K562 (cell line): Measurements from ENCODE around the gene ATP9A. TPM values are rescaled to one million over a fixed set of nuclear protein-coding genes. Genes with fewer than 3 reads are reported as not detected.

Experiments
- ASH1L ChIP-seq: fragments of 450-650 bp; IDR thresholded peaks from 2 replicates; pipeline ENCODE4 v1.6.1; 2018; ENCODE audit warnings: borderline replicate concordance, mild to moderate bottlenecking, low read depth; ENCODE audit not compliant: partially characterized antibody
- CBX2 ChIP-seq: fragments of 200-600 bp; sonication (generic); IDR thresholded peaks from one replicate; pipeline ENCODE4 v1.6.1; 2012; ENCODE audit warnings: mild to moderate bottlenecking, low read length, inconsistent platforms; ENCODE audit not compliant: insufficient read depth, poor library complexity, severe bottlenecking
- EP300 ChIP-seq: IDR thresholded peaks from 2 replicates; pipeline ENCODE4 v1.6.1; 2012; ENCODE audit warnings: low read length, improper control_type of control experiment
- FOXK2 ChIP-seq, 2 experiments: fragments of 450-650 bp; IDR thresholded peaks in 1 of 2; conservative IDR thresholded peaks in 1 of 2; 2 replicates each; pipeline ENCODE4 v1.6.1; 2016; ENCODE audit warnings: low read depth in 2 of 2, mild to moderate bottlenecking in 1 of 2
- HDAC6 ChIP-seq: IDR thresholded peaks from 2 replicates; pipeline ENCODE4 v1.6.1; 2012; ENCODE audit warnings: low read depth, mild to moderate bottlenecking, control low read depth, inconsistent platforms, low read length, moderate library complexity
- HMG20A ChIP-seq: fragments of 450-650 bp; formaldehyde crosslinking; conservative IDR thresholded peaks from 2 replicates; pipeline ENCODE4 v1.4.0; 2020; ENCODE audit warnings: mild to moderate bottlenecking, mixed read lengths
- KLF13 ChIP-seq: fragments of 450-650 bp; IDR thresholded peaks from 2 replicates; pipeline ENCODE4 v1.6.1; 2016; ENCODE audit warnings: missing genetic modification characterization, low read depth, mild to moderate bottlenecking, missing compliant biosample characterization, moderate library complexity, borderline replicate concordance
- L3MBTL2 ChIP-seq: fragments of 450-650 bp; IDR thresholded peaks from 2 replicates; pipeline ENCODE4 v1.6.1; 2016; ENCODE audit warnings: mild to moderate bottlenecking, moderate library complexity
- MAFF ChIP-seq: IDR thresholded peaks from 2 replicates; pipeline ENCODE4 v1.6.1; 2012; ENCODE audit warnings: low read length, improper control_type of control experiment
- PHF21A ChIP-seq: fragments of 450-650 bp; IDR thresholded peaks from 2 replicates; pipeline ENCODE4 v1.6.1; 2017; ENCODE audit warnings: low read depth, borderline replicate concordance
- PHF8 ChIP-seq: fragments of 200-600 bp; sonication (generic); IDR thresholded peaks from 2 replicates; pipeline ENCODE4 v1.6.1; 2012; ENCODE audit warnings: mixed run types, mild to moderate bottlenecking, inconsistent platforms, low read length, moderate library complexity, borderline replicate concordance
- PML ChIP-seq: IDR thresholded peaks from 2 replicates; pipeline ENCODE4 v1.6.1; 2012; ENCODE audit warnings: low read length, inconsistent platforms
- PPARD ChIP-seq: fragments of 250-450 bp; sonication (Bioruptor Pico); IDR thresholded peaks from 2 replicates; pipeline ENCODE4 v1.8.0; 2022; ENCODE audit warnings: inconsistent platforms, mild to moderate bottlenecking, moderate library complexity
- RAD21 ChIP-seq, 2 experiments: fragments of 250-450 bp in 1 of 2; fragments of 450-650 bp in 1 of 2; sonication (Bioruptor Pico) in 1 of 2; formaldehyde crosslinking in 1 of 2; IDR thresholded peaks in 1 of 2; conservative IDR thresholded peaks in 1 of 2; 2 replicates each; pipeline versions ENCODE4 v1.4.0 to v1.8.0; 2020 to 2022; ENCODE audit warnings: mild to moderate bottlenecking in 2 of 2, moderate library complexity in 1 of 2
- RBM17 ChIP-seq: fragments of 200-400 bp; formaldehyde crosslinking; IDR thresholded peaks from 2 replicates; pipeline ENCODE4 v1.6.1; 2017; ENCODE audit warnings: low read depth, mild to moderate bottlenecking, low read length, borderline replicate concordance
- RFX1 ChIP-seq: fragments of 450-650 bp; IDR thresholded peaks from 2 replicates; pipeline ENCODE4 v1.6.1; 2016; ENCODE audit warnings: mild to moderate bottlenecking, moderate library complexity
- XRCC4 ChIP-seq: IDR thresholded peaks from one replicate; pipeline ENCODE4 v1.6.1; 2011; ENCODE audit not compliant: insufficient read depth, insufficient read length; ENCODE audit errors: extremely low read depth
- ZBTB7A ChIP-seq: IDR thresholded peaks from 2 replicates; pipeline ENCODE4 v1.6.1; 2011; ENCODE audit warnings: low read depth, mild to moderate bottlenecking, low read length, moderate library complexity, borderline replicate concordance; ENCODE audit not compliant: control insufficient read depth
- ZNF146 ChIP-seq: IDR thresholded peaks from one replicate; pipeline ENCODE4 v1.6.1; 2018; ENCODE audit warnings: missing compliant biosample characterization; ENCODE audit not compliant: unreplicated experiment
- ZNF76 ChIP-seq: fragments of 250-450 bp; sonication (Bioruptor Pico); IDR thresholded peaks from 2 replicates; pipeline ENCODE4 v1.4.0; 2020; ENCODE audit warnings: mild to moderate bottlenecking, moderate library complexity, borderline replicate concordance
- ZNF764 ChIP-seq: fragments of 250-450 bp; sonication (Bioruptor Pico); IDR thresholded peaks from 2 replicates; pipeline ENCODE4 v1.4.0; 2020; ENCODE audit warnings: low read depth, mild to moderate bottlenecking, moderate library complexity
- polyA plus RNA-seq, 8 experiments: library from polyadenylated mRNA; depleted of rRNA in 4 of 8; stranded (reverse) in 5 of 8; unstranded in 3 of 8; fragments of >200 nt; fragmentation: Nextera tagmentation in 2 of 8; fragmentation: Illumina TruSeq in 1 of 8; extraction: Ambion mirVana in 2 of 8; extraction: Trizol in 1 of 8; gene quantifications; 2 replicates each; pipeline versions ENCODE4 v1.2.1 to v1.2.3, GENCODE V29; 2011 to 2014; ENCODE audit warnings: inconsistent platforms in 1 of 8, missing spikeins in 1 of 8
- total RNA-seq, 7 experiments: library from RNA; depleted of rRNA in 6 of 7; stranded (reverse); fragments of >200 nt in 6 of 7; fragmentation: Illumina TruSeq in 2 of 7; extraction: Trizol in 2 of 7; gene quantifications; 2 replicates each; pipeline versions ENCODE4 v1.2.1 to v1.2.3, GENCODE V29; 2011 to 2021; ENCODE audit warnings: low replicate concordance in 1 of 7
- TF ChIP-seq, protein P1 (sequence below): sonication (generic); formaldehyde crosslinking; IDR thresholded peaks from 2 replicates; pipeline ENCODE4 v1.8.0; 2023; ENCODE audit warnings: mild to moderate bottlenecking, missing genetic modification reagents

Gene ATP9A
- total and polyA plus RNA-seq, 9 of the 15 experiments (the other 6 are each of a cell fraction or from before 2014, with no cell fraction given): 0.18 to 0.62 (median 0.29) TPM

DNA sequence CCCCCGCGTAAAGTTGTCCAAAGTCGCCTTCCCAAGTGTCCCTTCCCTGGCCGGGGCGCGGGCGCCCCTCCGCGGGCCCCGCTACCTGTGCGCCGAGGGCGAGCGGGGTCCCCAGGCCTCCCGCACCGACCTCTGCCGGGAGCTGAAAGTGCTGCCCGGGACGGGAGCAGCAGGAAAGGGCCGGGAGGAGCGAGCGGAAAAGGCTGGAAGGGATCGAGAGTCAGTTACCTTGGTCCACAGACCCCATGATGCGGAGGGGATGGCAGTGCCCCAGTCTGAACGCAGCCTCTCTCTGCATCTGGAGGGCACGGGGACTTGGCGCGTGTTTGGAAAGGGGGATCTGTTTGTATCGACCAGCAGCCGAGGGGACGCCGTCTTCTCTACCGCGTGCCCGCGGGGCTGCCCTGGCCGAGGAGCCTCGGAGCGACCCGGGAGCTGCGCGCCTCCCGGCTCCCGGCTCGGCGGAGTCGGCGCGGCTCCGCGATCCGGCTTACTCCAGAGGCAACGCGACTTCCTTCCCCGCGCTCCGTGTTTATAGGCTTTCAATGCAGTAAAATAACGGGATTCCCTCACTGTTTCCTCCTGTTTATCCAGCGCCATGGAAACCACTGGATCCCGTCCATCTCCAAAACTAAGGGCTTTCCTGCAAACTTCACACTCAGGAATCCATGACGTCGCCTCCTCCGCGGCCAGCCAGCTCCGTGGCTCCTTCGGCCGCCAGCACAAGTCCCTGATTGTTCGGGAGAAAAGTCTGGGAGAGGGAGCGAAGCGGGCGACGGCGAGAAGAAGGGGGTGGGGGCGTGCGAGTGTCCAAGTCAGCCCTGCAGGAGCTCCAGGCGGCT lies 205.6 kb downstream of the ATP9A start (continued):
- peak in 1 of 2 experiments; percentile 31; a peak in 2 of 4 replicates for TF ChIP-seq RAD21 (CRISPR knock-in tag; conservative IDR thresholded peaks at IDR 0.05 in 1 of 2, IDR thresholded peaks at IDR 0.05 in 1 of 2)
- no peak for TF ChIP-seq HMG20A (CRISPR knock-in tag)
- no peak for TF ChIP-seq ASH1L
- TF ChIP-seq MAFF: no peak
- TF ChIP-seq PHF21A: no peak
- peak; percentile 32 for TF ChIP-seq CBX2
- peak; percentile 20; the same call in 1 of the 2 replicates for TF ChIP-seq RFX1
- no peak for TF ChIP-seq PPARD (CRISPR knock-in tag)
- TF ChIP-seq PHF8: no peak
- no peak for TF ChIP-seq FOXK2 (conservative IDR thresholded peaks at IDR 0.05 in 1 of 2, IDR thresholded peaks at IDR 0.05 in 1 of 2; ENCODE audit: low read depth in 2 of 2)
- TF ChIP-seq EP300: no peak
- no peak for TF ChIP-seq ZNF146 (CRISPR knock-in tag)
- TF ChIP-seq ZNF76: no peak
- peak; percentile 38; the same call in 1 of the 2 replicates for TF ChIP-seq ZBTB7A
- no peak for TF ChIP-seq XRCC4
- TF ChIP-seq, protein P1, sequence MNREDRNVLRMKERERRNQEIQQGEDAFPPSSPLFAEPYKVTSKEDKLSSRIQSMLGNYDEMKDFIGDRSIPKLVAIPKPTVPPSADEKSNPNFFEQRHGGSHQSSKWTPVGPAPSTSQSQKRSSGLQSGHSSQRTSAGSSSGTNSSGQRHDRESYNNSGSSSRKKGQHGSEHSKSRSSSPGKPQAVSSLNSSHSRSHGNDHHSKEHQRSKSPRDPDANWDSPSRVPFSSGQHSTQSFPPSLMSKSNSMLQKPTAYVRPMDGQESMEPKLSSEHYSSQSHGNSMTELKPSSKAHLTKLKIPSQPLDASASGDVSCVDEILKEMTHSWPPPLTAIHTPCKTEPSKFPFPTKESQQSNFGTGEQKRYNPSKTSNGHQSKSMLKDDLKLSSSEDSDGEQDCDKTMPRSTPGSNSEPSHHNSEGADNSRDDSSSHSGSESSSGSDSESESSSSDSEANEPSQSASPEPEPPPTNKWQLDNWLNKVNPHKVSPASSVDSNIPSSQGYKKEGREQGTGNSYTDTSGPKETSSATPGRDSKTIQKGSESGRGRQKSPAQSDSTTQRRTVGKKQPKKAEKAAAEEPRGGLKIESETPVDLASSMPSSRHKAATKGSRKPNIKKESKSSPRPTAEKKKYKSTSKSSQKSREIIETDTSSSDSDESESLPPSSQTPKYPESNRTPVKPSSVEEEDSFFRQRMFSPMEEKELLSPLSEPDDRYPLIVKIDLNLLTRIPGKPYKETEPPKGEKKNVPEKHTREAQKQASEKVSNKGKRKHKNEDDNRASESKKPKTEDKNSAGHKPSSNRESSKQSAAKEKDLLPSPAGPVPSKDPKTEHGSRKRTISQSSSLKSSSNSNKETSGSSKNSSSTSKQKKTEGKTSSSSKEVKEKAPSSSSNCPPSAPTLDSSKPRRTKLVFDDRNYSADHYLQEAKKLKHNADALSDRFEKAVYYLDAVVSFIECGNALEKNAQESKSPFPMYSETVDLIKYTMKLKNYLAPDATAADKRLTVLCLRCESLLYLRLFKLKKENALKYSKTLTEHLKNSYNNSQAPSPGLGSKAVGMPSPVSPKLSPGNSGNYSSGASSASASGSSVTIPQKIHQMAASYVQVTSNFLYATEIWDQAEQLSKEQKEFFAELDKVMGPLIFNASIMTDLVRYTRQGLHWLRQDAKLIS (CRISPR knock-in tag): no peak
- 0 out of 2 replicates have a peak, but pooled peaks have one; percentile 38 for TF ChIP-seq HDAC6
- no peak for TF ChIP-seq ZNF764 (CRISPR knock-in tag)
- TF ChIP-seq PML: no peak
- TF ChIP-seq KLF13: no peak
- TF ChIP-seq RBM17: no peak
- 0 out of 2 replicates have a peak, but pooled peaks have one; percentile 20 for TF ChIP-seq L3MBTL2
